HEK293T (cell line): ENCODE results near the gene QPCT.

Experiments
- CTCF ChIA-PET: fragments of 350-600 bp; formaldehyde crosslinking; extraction: SDS; loops from one replicate; lab custom pipeline; 2021; ENCODE audit warnings: antibody characterized with exemption, inconsistent platforms; lab: Yijun Ruan, JAX
- POLR2A ChIA-PET: fragments of 350-600 bp; formaldehyde crosslinking; extraction: SDS; loops from one replicate; lab custom pipeline; 2020; ENCODE audit warnings: antibody characterized with exemption, inconsistent platforms; lab: Yijun Ruan, JAX
- DNase-seq: peaks from one replicate; pipeline ENCODE4 v3.0.0; 2012; ENCODE audit warnings: mixed read lengths; ENCODE audit errors: extremely low spot score
- ARNT ChIP-seq: fragments of 450-650 bp; IDR thresholded peaks from 2 replicates; pipeline ENCODE4 v1.6.1; 2017; ENCODE audit warnings: mild to moderate bottlenecking
- BHLHE40 ChIP-seq: fragments of 450-650 bp; IDR thresholded peaks from 2 replicates; pipeline ENCODE4 v1.6.1; 2016; ENCODE audit warnings: mild to moderate bottlenecking, moderate library complexity, borderline replicate concordance
- CTBP1 ChIP-seq: fragments of 450-650 bp; IDR thresholded peaks from 2 replicates; pipeline ENCODE4 v1.6.1; 2016; ENCODE audit warnings: borderline replicate concordance
- ELF4 ChIP-seq: fragments of 450-650 bp; IDR thresholded peaks from 2 replicates; pipeline ENCODE4 v1.6.1; 2017; ENCODE audit warnings: antibody characterized with exemption
- FOXA1 ChIP-seq: fragments of 450-650 bp; IDR thresholded peaks from 2 replicates; pipeline ENCODE4 v1.6.1; 2016; ENCODE audit warnings: mild to moderate bottlenecking
- FOXK2 ChIP-seq: fragments of 450-650 bp; IDR thresholded peaks from 2 replicates; pipeline ENCODE4 v1.6.1; 2016; ENCODE audit warnings: mild to moderate bottlenecking
- FOXM1 ChIP-seq: fragments of 450-650 bp; IDR thresholded peaks from 2 replicates; pipeline ENCODE4 v1.6.1; 2017; ENCODE audit warnings: mild to moderate bottlenecking, borderline replicate concordance
- HDGF ChIP-seq: fragments of 450-650 bp; IDR thresholded peaks from 2 replicates; pipeline ENCODE4 v1.6.1; 2017; ENCODE audit warnings: antibody characterized with exemption, borderline replicate concordance
- L3MBTL2 ChIP-seq: fragments of 450-650 bp; conservative IDR thresholded peaks from 2 replicates; pipeline ENCODE4 v1.6.1; 2016; ENCODE audit warnings: mild to moderate bottlenecking
- LEF1 ChIP-seq: fragments of 450-650 bp; IDR thresholded peaks from 2 replicates; pipeline ENCODE4 v1.6.1; 2017; ENCODE audit warnings: mild to moderate bottlenecking, borderline replicate concordance
- NFRKB ChIP-seq: fragments of 450-650 bp; IDR thresholded peaks from 2 replicates; pipeline ENCODE4 v1.6.1; 2016; ENCODE audit warnings: mild to moderate bottlenecking, moderate library complexity
- PKNOX1 ChIP-seq: fragments of 450-650 bp; IDR thresholded peaks from 2 replicates; pipeline ENCODE4 v1.6.1; 2016
- SP1 ChIP-seq: fragments of 450-650 bp; IDR thresholded peaks from 2 replicates; pipeline ENCODE4 v1.6.1; 2017
- SUZ12 ChIP-seq: fragments of 450-650 bp; IDR thresholded peaks from 2 replicates; pipeline ENCODE4 v1.6.1; 2016; ENCODE audit warnings: mild to moderate bottlenecking
- TARDBP ChIP-seq: fragments of 450-650 bp; IDR thresholded peaks from 2 replicates; pipeline ENCODE4 v1.6.1; 2016
- ZNF384 ChIP-seq: fragments of 450-650 bp; IDR thresholded peaks from 2 replicates; pipeline ENCODE4 v1.6.1; 2016

QPCT gene

GRCh38 chr2:37318401-37318800, 26.0 kb upstream of the QPCT start:
- no peak for DNase-seq
- TF ChIP-seq PKNOX1, result no peak
- TF ChIP-seq LEF1, result no peak
- no peak for TF ChIP-seq FOXM1
- TF ChIP-seq ZNF384, result no peak
- no peak for TF ChIP-seq TARDBP
- no peak for TF ChIP-seq BHLHE40
- TF ChIP-seq SP1, result no peak
- no peak for TF ChIP-seq ARNT
- TF ChIP-seq L3MBTL2, result no peak; the same call in none of the 2 replicates
- no peak for TF ChIP-seq CTBP1
- TF ChIP-seq ELF4, result no peak
- TF ChIP-seq FOXK2, result no peak
- TF ChIP-seq HDGF, result no peak
- TF ChIP-seq NFRKB, result no peak
- TF ChIP-seq FOXA1, result no peak
- TF ChIP-seq SUZ12, result no peak
- ChIA-PET CTCF (interaction anchor here (0.6 to 0.8 kb wide), 3 partner anchors 25 to 882 kb away, joined by 3 to 8 read pairs (median 3); no protein-coding TSS in a partner anchor), POLR2A (no interaction called here)

- POLR2A ChIA-PET, result no interaction called here
- DNase-seq, result no peak
- TF ChIP-seq ZNF384 (0 out of 2 replicates have a peak, but pooled peaks have one; percentile 36), ELF4 (no peak), NFRKB (no peak), CTBP1 (no peak)
- CTCF ChIA-PET, result interaction anchor here (0.6 to 1.4 kb wide), 2 partner anchors 23 to 146 kb away, joined by 3 to 4 read pairs; no protein-coding TSS in a partner anchor
Observed at GRCh38 chr2:37319754-37320609, 24.4 kb upstream of the QPCT start.

- CTCF ChIA-PET, result interaction anchor here (0.6 kb wide), 1 partner anchor 1376 kb away, joined by 4 read pairs; no protein-coding TSS in a partner anchor
- TF ChIP-seq ZNF384 (no peak), SP1 (no peak), FOXA1 (no peak), BHLHE40 (no peak), NFRKB (no peak), ELF4 (no peak), CTBP1 (no peak), L3MBTL2 (no peak), ARNT (no peak), HDGF (no peak)
- no peak for DNase-seq
- POLR2A ChIA-PET, result no interaction called here
Observed at GRCh38 chr2:37321029-37321682, 23.3 kb upstream of the QPCT start.

- POLR2A ChIA-PET, result interaction anchor here (1.1 kb wide), 1 partner anchor 603 kb away, joined by 5 read pairs; the partner anchor contains the start of gene RMDN2
- CTCF ChIA-PET, result interaction anchor here (1.7 kb wide), 1 partner anchor 9 kb away, joined by 3 read pairs; no protein-coding TSS in a partner anchor
- no peak for TF ChIP-seq FOXM1
- TF ChIP-seq FOXK2, result no peak
- no peak for TF ChIP-seq ELF4
- TF ChIP-seq SUZ12, result no peak
- no peak for TF ChIP-seq CTBP1
- TF ChIP-seq PKNOX1, result no peak
- no peak for TF ChIP-seq LEF1
- DNase-seq, result no peak
Observed at GRCh38 chr2:37322368-37322767, 22.1 kb upstream of the QPCT start.

- no peak for DNase-seq
- TF ChIP-seq ELF4, result no peak
- TF ChIP-seq BHLHE40, result no peak
- no peak for TF ChIP-seq FOXA1
- TF ChIP-seq LEF1, result no peak
- TF ChIP-seq CTBP1, result no peak
- TF ChIP-seq FOXM1, result no peak
- TF ChIP-seq TARDBP, result no peak
- no peak for TF ChIP-seq PKNOX1
- no peak for TF ChIP-seq ARNT
- no peak for TF ChIP-seq ZNF384
- no peak for TF ChIP-seq L3MBTL2
- no peak for TF ChIP-seq HDGF
- no peak for TF ChIP-seq NFRKB
- ChIA-PET POLR2A (interaction anchor here (1.1 to 1.3 kb wide), 2 partner anchors 8 to 602 kb away, joined by 3 to 5 read pairs; partner anchors contain the start of gene RMDN2), CTCF (interaction anchor here (1.1 to 1.7 kb wide), 3 partner anchors 10 to 73 kb away, joined by 3 to 4 read pairs (median 3); no protein-coding TSS in a partner anchor)
Observed at GRCh38 chr2:37323176-37323780, 21.2 kb upstream of the QPCT start.
